RWPE2 (cell line): ENCODE data around the gene AKR1C2.
"Not testable (repeated sequence)": the region's sequence is repeated elsewhere in the genome, so short reads cannot be mapped to it uniquely, and the experiment has no call there.

Experiments
- ATAC-seq: fragments of 200-7000 bp; cut with Tn5 transposase; 3 replicates; pipeline ENCODE4 v1.9.1; 2021; ENCODE audit warnings: low read depth
- DNase-seq: peaks from one replicate; pipeline ENCODE4 v3.0.0-alpha.2; 2020; ENCODE audit warnings: low spot score
- H3K27ac ChIP-seq: fragments of 450-650 bp; 2 replicates; pipeline ENCODE4 v1.5.1; 2017; ENCODE audit warnings: mild to moderate bottlenecking; ENCODE audit not compliant: poor library complexity, severe bottlenecking
- H3K27me3 ChIP-seq: fragments of 250-450 bp; sonication (Bioruptor Pico); 2 replicates; pipeline ENCODE4 v1.5.1; 2021; ENCODE audit warnings: mild to moderate bottlenecking, moderate library complexity; ENCODE audit not compliant: insufficient read depth, poor library complexity, severe bottlenecking
- H3K36me3 ChIP-seq: fragments of 250-450 bp; sonication (Bioruptor Pico); 2 replicates; pipeline ENCODE4 v1.5.1; 2020; ENCODE audit warnings: low read depth, mild to moderate bottlenecking, moderate library complexity
- H3K4me1 ChIP-seq: fragments of 250-450 bp; sonication (Bioruptor Pico); 2 replicates; pipeline ENCODE4 v1.5.1; 2021; ENCODE audit warnings: mild to moderate bottlenecking, moderate library complexity; ENCODE audit not compliant: insufficient read depth, poor library complexity, severe bottlenecking
- H3K4me3 ChIP-seq: fragments of 250-450 bp; sonication (Bioruptor Pico); 2 replicates; pipeline ENCODE4 v1.5.1; 2021; ENCODE audit warnings: mild to moderate bottlenecking, moderate library complexity; ENCODE audit not compliant: severe bottlenecking
- H3K9me3 ChIP-seq: fragments of 250-450 bp; sonication (Bioruptor Pico); 2 replicates; pipeline ENCODE4 v1.5.1; 2021; ENCODE audit warnings: mild to moderate bottlenecking, moderate library complexity; ENCODE audit not compliant: severe bottlenecking
- TF ChIP-seq, protein P1 (sequence below): fragments of 450-650 bp; IDR thresholded peaks from one replicate; pipeline ENCODE4 v1.5.1; 2017; ENCODE audit warnings: mild to moderate bottlenecking, moderate library complexity; ENCODE audit not compliant: poor library complexity, severe bottlenecking

AKR1C2 gene

DNA sequence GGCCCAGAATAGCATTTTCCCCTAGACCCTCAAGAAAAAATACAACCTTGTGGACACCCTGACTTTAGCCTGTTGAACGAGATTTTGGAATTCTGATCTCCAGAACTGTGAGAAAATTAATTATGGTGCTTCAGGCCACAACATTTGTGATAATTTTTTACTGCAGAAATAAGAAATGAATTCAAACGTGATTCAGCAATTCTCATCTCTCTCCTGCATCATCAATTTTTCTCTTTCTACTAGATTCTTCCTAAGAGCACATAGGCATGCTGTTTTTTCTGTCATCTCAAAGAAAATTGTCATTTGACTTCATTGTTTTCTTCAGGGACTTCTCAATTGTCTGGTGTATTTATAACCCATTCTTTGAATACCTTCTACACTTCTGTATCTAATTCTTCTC, 8.9 kb upstream of the AKR1C2 start:
- no peak overlapping the region for H3K27ac ChIP-seq
- H3K4me1 ChIP-seq = no peaks in the 10 kb centered on the region
- H3K4me3 ChIP-seq = no peak overlapping the region
- no peaks in the 10 kb centered on the region for H3K36me3 ChIP-seq
- ATAC-seq = no peak
- TF ChIP-seq, protein P1, sequence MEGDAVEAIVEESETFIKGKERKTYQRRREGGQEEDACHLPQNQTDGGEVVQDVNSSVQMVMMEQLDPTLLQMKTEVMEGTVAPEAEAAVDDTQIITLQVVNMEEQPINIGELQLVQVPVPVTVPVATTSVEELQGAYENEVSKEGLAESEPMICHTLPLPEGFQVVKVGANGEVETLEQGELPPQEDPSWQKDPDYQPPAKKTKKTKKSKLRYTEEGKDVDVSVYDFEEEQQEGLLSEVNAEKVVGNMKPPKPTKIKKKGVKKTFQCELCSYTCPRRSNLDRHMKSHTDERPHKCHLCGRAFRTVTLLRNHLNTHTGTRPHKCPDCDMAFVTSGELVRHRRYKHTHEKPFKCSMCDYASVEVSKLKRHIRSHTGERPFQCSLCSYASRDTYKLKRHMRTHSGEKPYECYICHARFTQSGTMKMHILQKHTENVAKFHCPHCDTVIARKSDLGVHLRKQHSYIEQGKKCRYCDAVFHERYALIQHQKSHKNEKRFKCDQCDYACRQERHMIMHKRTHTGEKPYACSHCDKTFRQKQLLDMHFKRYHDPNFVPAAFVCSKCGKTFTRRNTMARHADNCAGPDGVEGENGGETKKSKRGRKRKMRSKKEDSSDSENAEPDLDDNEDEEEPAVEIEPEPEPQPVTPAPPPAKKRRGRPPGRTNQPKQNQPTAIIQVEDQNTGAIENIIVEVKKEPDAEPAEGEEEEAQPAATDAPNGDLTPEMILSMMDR = no peak
- no peak for DNase-seq
- H3K27me3 ChIP-seq = no peaks in the 10 kb centered on the region
- H3K9me3 ChIP-seq = no peaks in the 10 kb centered on the region

DNA sequence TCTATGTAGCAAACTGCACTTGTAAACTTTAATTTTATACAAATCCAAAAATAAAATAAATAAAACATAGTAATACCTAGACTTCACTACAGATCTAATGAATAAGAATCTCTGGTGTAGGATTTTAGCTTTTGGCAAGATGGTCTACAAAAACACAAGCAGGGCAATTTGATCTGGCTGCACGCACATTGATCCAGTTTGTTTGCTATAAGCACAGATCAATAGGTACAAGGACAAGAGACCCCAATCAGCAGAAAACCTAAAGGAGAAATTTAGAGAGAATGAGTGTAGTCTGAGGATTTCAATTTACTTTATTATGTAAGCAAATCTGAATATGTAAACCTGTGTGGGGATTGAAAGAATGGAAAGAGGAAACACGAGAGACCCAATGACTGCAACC, 7.7 kb upstream of the AKR1C2 start:
- H3K36me3 ChIP-seq, H3K9me3 ChIP-seq, H3K27ac ChIP-seq, ATAC-seq, H3K4me1 ChIP-seq, DNase-seq, H3K4me3 ChIP-seq, H3K27me3 ChIP-seq: not testable (repeated sequence)

DNA sequence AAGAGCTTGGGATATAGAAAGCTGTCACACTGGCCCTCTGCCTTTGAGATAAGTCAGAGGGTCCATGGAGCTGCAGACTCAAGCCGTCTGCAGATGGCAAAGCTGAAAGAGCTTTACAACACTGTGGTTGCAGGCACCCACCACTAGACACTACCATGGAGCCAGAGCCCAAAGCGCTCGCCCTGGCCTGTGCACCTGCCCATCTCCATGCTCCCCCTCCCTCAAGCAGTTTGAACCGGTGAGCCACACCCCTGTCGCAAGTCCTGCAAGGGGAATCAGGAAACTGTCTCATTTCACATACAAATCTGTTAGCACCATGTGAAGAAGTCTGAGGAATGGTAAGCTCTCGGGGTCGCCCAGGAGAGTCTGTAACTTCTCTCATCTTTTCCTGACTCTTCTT, 6.4 kb upstream of the AKR1C2 start:
- H3K4me1 ChIP-seq, H3K9me3 ChIP-seq, DNase-seq, H3K36me3 ChIP-seq, ATAC-seq, H3K4me3 ChIP-seq, H3K27me3 ChIP-seq, H3K27ac ChIP-seq: not testable (repeated sequence)

DNA sequence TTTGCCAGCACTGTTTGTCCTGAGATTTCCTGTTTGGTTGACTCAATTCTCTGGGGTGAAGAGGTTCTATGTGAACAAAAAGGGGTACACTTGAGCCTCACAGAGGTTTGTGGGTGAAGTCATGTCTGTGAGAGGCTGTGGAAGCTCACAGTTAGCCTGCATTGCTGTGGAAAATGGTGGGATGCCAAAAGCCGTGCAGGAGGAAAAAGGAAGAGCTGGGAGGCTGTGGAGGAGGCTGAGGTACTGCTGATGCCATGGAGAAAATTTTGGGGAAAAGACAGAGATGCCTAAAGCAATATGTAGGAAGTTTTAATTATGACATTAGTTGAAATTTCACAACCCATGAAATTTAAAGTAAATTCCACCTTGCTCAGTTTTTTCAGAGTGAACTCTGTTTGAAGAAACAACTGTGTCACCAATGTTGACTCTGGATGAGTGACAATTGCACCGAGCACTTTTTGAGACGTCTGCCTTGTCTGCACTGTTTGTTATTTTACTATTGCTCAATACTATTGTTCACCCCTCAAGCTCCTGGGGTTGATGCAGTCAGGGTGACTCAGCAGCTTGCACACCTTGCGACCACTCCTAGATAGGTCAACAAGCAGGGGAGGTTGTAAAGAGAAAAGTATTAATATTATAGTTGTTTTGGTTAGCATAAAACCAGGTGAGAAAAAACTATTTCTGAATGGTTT, 5.3 kb upstream of the AKR1C2 start:
- not testable (repeated sequence) for H3K36me3 ChIP-seq, H3K27ac ChIP-seq, H3K4me1 ChIP-seq, H3K27me3 ChIP-seq, H3K9me3 ChIP-seq, H3K4me3 ChIP-seq
- ATAC-seq (peak; percentile 95), DNase-seq (peak; percentile 54)

DNA sequence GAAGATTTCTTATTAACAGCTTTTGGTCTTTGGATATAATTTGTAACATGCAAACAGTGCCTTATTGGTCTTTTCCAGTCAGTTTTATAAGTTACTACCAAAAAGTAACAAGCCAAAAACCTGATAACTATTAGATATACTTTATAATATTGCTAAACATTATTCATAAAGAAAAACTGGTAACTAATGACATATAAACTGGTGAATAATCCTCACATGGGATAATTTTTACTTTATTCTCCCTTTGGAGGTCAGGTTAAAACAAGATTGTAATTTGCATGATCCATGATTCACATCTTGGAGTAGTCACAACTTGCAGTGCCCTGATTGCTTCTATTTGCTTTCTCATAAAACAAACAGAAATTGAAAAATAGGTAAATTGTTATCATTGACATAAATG, 844 bp upstream of the AKR1C2 start:
- H3K4me3 ChIP-seq, H3K36me3 ChIP-seq, H3K4me1 ChIP-seq, H3K9me3 ChIP-seq, H3K27me3 ChIP-seq, DNase-seq, ATAC-seq, H3K27ac ChIP-seq: not testable (repeated sequence)

DNA sequence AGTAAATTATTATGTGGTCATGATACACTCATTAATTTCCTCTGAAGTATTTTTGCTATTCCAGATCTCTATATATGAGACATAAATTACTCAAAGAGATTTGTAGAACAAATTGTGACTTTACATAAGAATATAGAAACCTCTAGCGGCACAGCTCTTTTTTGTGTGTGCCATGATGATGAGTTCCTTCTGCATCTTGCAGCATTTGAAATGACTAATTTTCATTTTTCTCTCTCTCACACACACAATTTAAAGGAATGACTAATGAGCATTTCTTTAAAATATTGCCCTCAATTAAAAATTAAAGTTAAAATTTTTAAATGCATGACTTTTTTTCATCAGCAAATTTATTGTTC, 351 bp upstream of the AKR1C2 start:
- not testable (repeated sequence) for H3K27ac ChIP-seq, H3K36me3 ChIP-seq, H3K27me3 ChIP-seq, H3K4me3 ChIP-seq, H3K4me1 ChIP-seq, DNase-seq, H3K9me3 ChIP-seq
- peak; percentile 11; the same call in 1 of the 3 replicates for ATAC-seq

DNA sequence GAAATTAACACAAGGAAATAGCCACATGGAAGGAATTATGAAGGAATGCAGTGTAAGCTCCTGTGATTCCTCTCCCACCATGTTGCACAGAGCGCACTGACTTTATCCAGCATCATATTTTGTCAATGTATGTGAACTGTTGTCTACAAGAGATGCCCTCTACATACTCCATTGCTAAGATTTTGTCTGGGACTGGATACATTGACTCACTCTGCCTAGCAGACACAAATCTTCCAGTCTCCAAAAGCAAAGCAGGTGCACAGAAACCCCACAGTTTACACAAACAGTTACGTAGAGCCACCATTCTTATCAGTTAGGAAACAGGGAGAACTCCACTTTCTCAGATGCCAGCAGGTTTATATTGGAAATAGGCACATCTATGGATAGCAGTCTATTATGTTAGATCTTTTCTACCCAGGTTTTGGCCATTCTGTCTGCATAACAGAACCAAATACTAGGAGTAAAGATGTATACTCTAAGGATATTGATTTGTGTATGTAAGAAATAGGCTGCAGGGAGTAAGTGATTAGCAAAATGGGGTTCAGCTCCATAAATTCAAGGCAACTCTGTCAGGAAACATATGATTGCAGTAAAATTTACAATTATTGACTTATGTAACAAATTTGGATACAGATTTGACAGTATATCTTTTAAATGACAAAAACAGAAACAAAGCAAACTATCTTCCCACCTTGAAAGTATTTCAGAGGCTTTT, 1.5 kb downstream of the AKR1C2 start:
- Histone ChIP-seq H3K36me3 (no peaks in the 10 kb centered on the region), H3K4me1 (no peaks in the 10 kb centered on the region), H3K27me3 (no peaks in the 10 kb centered on the region), H3K4me3 (no peak overlapping the region), H3K27ac (no peak overlapping the region), H3K9me3 (peaks cover 2% of the 10 kb centered on the region)
- TF ChIP-seq, protein P1 = no peak
- ATAC-seq (no peak), DNase-seq (no peak)
